Vagina (tissue), 2 donors: ENCODE results near the gene STXBP1.

ENCODE experiments used
- CTCF ChIP-seq, 3 experiments: fragments of 450-650 bp in 2 of 3; fragments of 200-600 bp in 1 of 3; sonication (generic) in 1 of 3; IDR thresholded peaks; one replicate each; pipeline ENCODE4 v1.5.1; 2017 to 2019; ENCODE audit warnings: antibody characterized with exemption in 3 of 3, mild to moderate bottlenecking in 2 of 3, moderate library complexity in 2 of 3
- POLR2A ChIP-seq, 2 donors: fragments of 450-650 bp; IDR thresholded peaks; one replicate each; pipeline ENCODE4 v1.6.1; 2017; ENCODE audit warnings: antibody characterized with exemption in 2 of 2, mild to moderate bottlenecking in 2 of 2, moderate library complexity in 2 of 2
- POLR2AphosphoS5 ChIP-seq, 2 donors: sonication (generic); formaldehyde crosslinking; IDR thresholded peaks; one replicate each; pipeline ENCODE4 v1.9.0; 2017; ENCODE audit warnings: antibody characterized with exemption in 2 of 2, mild to moderate bottlenecking in 2 of 2, low read depth in 1 of 2; ENCODE audit not compliant: insufficient read depth in 1 of 2

DNA sequence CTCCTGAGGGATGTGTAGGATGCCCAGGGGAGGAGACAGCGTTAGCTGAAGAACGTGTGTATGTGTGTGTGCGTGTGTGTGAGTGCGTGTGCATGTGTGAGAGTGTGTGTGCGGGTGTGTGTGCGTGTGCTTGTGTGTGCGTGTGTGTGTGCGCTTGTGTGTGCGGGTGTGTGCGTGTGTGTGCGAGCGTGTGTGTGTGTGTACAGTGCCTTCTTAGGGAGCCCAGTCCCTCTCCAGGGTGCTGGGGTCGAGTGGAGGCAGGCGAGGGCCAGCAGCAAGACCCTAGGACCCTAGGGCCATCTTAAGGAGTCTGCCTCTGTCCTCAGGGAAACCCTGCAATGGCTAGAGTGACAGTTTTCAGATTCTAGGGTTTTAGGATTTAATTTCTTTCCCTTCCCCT is 26.0 kb upstream of the STXBP1 start:
- TF ChIP-seq POLR2AphosphoS5 (IDR thresholded peaks at IDR 0.05; ENCODE audit: insufficient read depth in 1 of 2, low read depth in 1 of 2) (no peak), CTCF (IDR thresholded peaks at IDR 0.05) (no peak), POLR2A (IDR thresholded peaks at IDR 0.05) (no peak)
